Stimulated activated naive CD8-positive, alpha-beta T cell treated with anti-CD3 and anti-CD28 coated beads, Interleukin-15, Interleukin-2, amounts not matched to agents 100 U/mL and 50 U/mL, for 24 hours (primary cell): ENCODE results near the gene PLEKHG3.

Experiments used
- ATAC-seq: fragments of 150-1000 bp; cut with Tn5 transposase; one replicate; pipeline ENCODE4 v1.10.0; 2021
- DNase-seq: peaks from one replicate; pipeline ENCODE4 v3.0.0; 2021

The PLEKHG3 gene

DNA sequence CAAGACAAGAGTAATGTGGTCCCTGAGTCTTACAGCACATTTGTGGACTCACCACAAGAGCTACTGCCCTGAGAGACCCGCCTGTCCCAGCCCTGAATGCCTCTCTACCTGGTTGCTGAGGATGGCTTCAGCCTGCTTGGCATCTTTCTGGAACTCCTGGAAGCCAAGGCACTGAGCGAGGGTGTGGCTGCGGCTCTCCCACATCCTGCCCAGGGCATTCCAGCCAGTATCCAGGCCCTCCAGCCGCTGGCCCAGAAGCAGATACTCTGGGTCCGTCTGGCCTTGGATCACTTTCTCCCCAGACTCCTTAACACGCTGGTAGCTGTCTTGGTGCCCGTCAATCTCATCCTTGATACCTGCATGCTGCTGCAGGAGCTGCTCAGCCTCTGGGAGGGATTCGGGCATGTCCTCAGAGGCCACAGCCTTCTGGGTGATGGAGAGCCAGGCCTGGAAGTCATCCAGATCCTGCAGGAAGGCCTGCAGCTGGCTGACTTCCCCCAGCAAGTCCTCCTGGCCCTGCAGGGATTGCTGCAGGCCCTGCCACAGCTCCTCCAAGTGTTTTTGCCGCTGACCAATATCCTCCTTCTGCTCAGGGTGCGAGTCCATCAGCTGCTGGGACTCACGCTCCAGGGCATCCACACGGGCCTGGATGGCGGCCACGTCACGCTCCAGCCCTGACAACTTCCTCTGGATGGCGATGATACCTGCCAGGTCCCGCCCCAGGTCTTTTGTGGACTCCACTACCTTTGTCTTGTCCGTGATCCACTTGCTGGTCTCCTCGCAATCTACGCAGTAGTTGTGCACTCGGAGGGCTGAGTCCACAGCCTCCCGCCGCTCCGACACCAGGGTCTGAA, 82.3 kb downstream of the PLEKHG3 start:
- no peak for ATAC-seq
- no peak for DNase-seq

DNA sequence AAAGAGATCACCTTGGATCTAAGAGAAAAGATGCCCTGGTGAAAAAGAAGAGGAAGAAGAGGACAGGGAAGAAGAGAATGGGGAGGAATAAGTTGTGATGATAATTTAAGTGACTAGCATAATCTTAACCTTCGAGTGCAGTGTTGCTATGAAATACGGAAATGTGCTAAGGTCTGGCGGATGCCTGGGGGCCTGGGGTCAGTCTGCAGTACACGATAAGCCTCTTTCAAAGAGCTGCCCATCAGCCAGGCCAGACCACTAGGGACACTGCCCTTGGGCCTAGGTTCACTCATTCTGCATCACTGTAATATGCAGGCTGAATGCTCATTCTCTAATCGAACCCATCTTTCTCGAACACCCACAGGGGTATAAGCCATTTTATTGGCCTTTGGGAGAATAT, 83.4 kb downstream of the PLEKHG3 start:
- ATAC-seq, result no peak
- no peak for DNase-seq

GRCh38 chr14:64788706-64789105, 84.5 kb downstream of the PLEKHG3 start:
- ATAC-seq, result no peak
- DNase-seq, result no peak

DNA sequence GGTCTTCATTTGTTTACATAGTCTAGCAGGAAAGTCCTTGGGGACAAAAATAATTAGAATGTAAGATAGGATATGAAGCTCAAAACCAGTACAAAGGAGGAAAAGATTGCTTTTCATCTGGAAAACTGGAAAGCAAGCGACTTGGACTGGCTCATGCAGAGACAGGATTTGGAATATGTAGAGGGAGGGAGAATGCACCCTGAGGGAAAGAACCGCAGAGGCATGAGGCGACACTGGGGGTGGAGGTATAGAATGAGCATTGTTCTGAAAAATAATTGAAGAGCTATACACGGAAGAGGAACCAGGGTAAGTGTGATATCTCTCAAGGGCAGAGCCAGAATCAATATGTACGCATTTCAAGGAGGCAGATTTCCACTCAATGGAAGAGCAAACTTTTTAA, 85.5 kb downstream of the PLEKHG3 start:
- DNase-seq (no peak), ATAC-seq (no peak)

DNA sequence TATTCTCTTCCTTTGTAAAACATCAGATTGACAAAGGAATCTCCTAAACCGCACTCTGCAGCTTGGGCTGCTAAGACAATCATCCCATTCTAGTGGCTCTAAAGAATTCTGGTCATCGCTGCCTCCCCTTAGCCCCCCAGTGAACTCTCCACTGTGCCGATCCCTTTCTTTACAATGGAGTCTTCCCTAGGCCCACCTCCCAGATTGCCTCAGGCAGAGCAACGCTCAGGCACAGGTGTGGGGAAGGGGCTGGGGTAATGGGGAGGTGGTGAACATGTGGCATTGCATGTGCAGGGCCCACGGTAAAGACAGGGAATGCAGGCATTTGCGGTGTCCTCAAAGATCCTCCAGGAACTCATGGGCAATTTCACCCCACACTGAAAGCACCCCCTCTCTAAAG, 86.3 kb downstream of the PLEKHG3 start:
- ATAC-seq, result no peak

GRCh38 chr14:64792231-64792630, 88.0 kb downstream of the PLEKHG3 start:
- ATAC-seq, result no peak
- DNase-seq, result no peak

More for the DNA sequence above, 86.3 kb downstream of the PLEKHG3 start:
- no peak for DNase-seq

DNA sequence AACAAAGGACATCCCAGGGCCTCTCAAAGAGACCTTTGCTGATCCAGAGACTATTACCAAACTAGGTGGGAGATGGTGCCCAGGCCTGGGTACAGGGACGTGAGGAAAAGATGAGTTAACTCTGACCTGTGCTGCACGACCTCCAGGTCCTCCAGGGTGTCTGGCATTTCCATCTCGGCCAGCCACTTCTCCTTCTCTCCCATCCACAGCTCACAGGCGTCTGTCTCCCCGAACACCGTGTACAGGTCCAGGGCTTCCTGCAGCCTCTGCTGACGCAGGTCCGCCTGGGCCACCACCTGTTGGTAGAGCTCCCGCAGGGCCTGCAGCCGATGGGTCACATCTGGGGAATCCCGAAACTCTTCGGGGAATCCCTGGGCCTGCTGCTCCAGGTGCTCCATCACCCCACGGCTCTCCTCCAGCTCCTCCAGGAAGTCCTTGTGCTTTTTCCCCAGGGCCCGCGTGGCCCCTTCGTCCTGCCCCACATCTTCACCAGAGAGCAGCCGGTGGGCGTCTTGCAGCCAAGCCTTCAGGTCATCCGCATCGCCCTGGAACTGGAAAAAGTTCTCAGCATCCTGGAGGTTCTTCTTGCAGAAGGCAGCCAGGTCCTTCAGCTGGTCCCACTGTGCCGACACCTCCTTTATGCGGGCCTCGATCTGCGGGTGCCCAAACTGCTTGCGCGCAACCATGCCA, 88.8 kb downstream of the PLEKHG3 start:
- ATAC-seq, result no peak
- DNase-seq, result no peak

GRCh38 chr14:64795211-64795610, 91.0 kb downstream of the PLEKHG3 start:
- no peak for DNase-seq
- ATAC-seq, result no peak

DNA sequence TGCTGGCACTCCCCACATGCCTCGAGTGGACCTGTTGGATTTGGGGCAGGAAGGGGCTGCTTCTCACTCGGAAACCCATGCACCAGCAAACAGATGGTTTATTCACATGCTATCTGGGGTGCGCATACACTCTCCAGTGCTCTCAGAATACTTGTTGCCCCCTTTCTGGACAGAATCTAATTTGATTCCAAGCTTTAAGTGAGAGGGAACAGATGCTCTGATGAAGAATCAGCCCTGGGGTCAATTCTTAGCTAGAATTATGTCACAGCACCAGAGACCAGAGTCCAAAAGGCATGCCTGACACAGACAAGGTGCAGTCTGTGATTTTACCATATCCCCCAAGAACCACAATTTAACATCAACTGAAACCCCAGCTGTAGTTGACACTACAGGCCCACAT, 91.7 kb downstream of the PLEKHG3 start:
- ATAC-seq, result no peak
- no peak for DNase-seq

GRCh38 chr14:64796369-64796768, 92.1 kb downstream of the PLEKHG3 start:
- no peak for DNase-seq
- no peak for ATAC-seq

GRCh38 chr14:64799555-64799954, 95.3 kb downstream of the PLEKHG3 start:
- ATAC-seq (no peak), DNase-seq (no peak)
